GM23338 (cell line): ENCODE measurements around the gene TGFBRAP1.

ENCODE experiments used
- CREB1 ChIP-seq: fragments of 250-450 bp; sonication (Bioruptor Pico); IDR thresholded peaks from 2 replicates; pipeline ENCODE4 v1.5.0; 2020; ENCODE audit warnings: low read depth, mild to moderate bottlenecking, moderate library complexity
- EZH2 ChIP-seq: fragments of 200-600 bp; sonication (generic); IDR thresholded peaks from one replicate; pipeline ENCODE4 v1.8.0; 2017; ENCODE audit warnings: antibody characterized with exemption, mild to moderate bottlenecking, low read depth; ENCODE audit not compliant: unreplicated experiment
- EZH2phosphoT487 ChIP-seq: fragments of 200-600 bp; sonication (generic); IDR thresholded peaks from one replicate; pipeline ENCODE4 v1.8.1; 2018; ENCODE audit warnings: antibody characterized with exemption; ENCODE audit not compliant: unreplicated experiment
- JUNB ChIP-seq: IDR thresholded peaks from one replicate; pipeline ENCODE4 v1.6.1; 2016; ENCODE audit warnings: antibody characterized with exemption; ENCODE audit not compliant: unreplicated experiment
- NANOG ChIP-seq: IDR thresholded peaks from 2 replicates; pipeline ENCODE4 v1.6.1; 2016; ENCODE audit warnings: antibody characterized with exemption, borderline replicate concordance
- POLR2AphosphoS5 ChIP-seq: IDR thresholded peaks from 2 replicates; pipeline ENCODE4 v1.6.1; 2016; ENCODE audit warnings: antibody characterized with exemption, low read depth
- STAT1 ChIP-seq: IDR thresholded peaks from one replicate; pipeline ENCODE4 v1.6.1; 2016; ENCODE audit warnings: antibody characterized with exemption; ENCODE audit not compliant: unreplicated experiment
- ZNF114 ChIP-seq: fragments of 250-450 bp; sonication (Bioruptor Pico); IDR thresholded peaks from 2 replicates; pipeline ENCODE4 v1.5.0; 2020; ENCODE audit warnings: mild to moderate bottlenecking, moderate library complexity
- TF ChIP-seq, protein P1 (sequence below), 2 experiments: fragments of 200-600 bp in 1 of 2; sonication (generic) in 1 of 2; conservative IDR thresholded peaks; 2 replicates each; pipeline versions ENCODE4 v1.5.1 to v1.6.1; 2016 to 2017; ENCODE audit warnings: antibody characterized with exemption in 2 of 2, low read depth in 2 of 2, mild to moderate bottlenecking in 2 of 2, moderate library complexity in 1 of 2
- TF ChIP-seq, protein P2 (sequence below): IDR thresholded peaks from 2 replicates; pipeline ENCODE4 v1.6.1; 2016; ENCODE audit warnings: antibody characterized with exemption
- TF ChIP-seq, protein P3 (sequence below): IDR thresholded peaks from one replicate; pipeline ENCODE4 v1.6.1; 2018; ENCODE audit warnings: antibody characterized with exemption; ENCODE audit not compliant: unreplicated experiment
- TF ChIP-seq, protein P4 (sequence below): fragments of 250-450 bp; sonication (Bioruptor Pico); IDR thresholded peaks from 2 replicates; pipeline ENCODE4 v1.5.0; 2020; ENCODE audit warnings: mild to moderate bottlenecking, moderate library complexity

DNA sequence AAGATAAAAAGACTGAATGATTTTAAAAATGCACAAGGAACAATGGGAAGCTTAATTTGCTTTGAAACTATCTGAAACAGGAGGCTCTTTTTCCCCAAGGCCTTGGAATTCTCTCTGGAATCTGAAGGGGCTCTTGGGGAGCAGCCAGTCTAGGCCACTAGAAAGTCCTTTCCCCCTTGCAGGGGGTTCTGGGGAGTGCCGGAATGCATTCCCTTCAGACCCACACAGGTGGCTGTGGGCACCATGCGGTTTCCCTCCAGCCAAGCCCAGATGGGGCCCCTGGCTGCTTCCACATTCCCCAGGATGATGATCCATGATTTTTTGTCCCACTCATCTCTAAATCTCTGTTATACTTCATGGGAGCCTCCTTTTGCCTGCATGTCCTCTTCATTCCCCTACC, 77.3 kb downstream of the TGFBRAP1 start:
- TF ChIP-seq, protein P1, sequence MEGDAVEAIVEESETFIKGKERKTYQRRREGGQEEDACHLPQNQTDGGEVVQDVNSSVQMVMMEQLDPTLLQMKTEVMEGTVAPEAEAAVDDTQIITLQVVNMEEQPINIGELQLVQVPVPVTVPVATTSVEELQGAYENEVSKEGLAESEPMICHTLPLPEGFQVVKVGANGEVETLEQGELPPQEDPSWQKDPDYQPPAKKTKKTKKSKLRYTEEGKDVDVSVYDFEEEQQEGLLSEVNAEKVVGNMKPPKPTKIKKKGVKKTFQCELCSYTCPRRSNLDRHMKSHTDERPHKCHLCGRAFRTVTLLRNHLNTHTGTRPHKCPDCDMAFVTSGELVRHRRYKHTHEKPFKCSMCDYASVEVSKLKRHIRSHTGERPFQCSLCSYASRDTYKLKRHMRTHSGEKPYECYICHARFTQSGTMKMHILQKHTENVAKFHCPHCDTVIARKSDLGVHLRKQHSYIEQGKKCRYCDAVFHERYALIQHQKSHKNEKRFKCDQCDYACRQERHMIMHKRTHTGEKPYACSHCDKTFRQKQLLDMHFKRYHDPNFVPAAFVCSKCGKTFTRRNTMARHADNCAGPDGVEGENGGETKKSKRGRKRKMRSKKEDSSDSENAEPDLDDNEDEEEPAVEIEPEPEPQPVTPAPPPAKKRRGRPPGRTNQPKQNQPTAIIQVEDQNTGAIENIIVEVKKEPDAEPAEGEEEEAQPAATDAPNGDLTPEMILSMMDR (conservative IDR thresholded peaks at IDR 0.05; ENCODE audit: low read depth in 2 of 2): no peak
- no peak for TF ChIP-seq POLR2AphosphoS5
- TF ChIP-seq EZH2: no peak
- no peak for TF ChIP-seq EZH2phosphoT487
- TF ChIP-seq ZNF114: no peak
- no peak for TF ChIP-seq NANOG
- no peak for TF ChIP-seq STAT1
- TF ChIP-seq, protein P2, sequence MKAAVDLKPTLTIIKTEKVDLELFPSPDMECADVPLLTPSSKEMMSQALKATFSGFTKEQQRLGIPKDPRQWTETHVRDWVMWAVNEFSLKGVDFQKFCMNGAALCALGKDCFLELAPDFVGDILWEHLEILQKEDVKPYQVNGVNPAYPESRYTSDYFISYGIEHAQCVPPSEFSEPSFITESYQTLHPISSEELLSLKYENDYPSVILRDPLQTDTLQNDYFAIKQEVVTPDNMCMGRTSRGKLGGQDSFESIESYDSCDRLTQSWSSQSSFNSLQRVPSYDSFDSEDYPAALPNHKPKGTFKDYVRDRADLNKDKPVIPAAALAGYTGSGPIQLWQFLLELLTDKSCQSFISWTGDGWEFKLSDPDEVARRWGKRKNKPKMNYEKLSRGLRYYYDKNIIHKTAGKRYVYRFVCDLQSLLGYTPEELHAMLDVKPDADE: no peak
- no peak for TF ChIP-seq CREB1
- TF ChIP-seq JUNB: no peak
- TF ChIP-seq, protein P3, sequence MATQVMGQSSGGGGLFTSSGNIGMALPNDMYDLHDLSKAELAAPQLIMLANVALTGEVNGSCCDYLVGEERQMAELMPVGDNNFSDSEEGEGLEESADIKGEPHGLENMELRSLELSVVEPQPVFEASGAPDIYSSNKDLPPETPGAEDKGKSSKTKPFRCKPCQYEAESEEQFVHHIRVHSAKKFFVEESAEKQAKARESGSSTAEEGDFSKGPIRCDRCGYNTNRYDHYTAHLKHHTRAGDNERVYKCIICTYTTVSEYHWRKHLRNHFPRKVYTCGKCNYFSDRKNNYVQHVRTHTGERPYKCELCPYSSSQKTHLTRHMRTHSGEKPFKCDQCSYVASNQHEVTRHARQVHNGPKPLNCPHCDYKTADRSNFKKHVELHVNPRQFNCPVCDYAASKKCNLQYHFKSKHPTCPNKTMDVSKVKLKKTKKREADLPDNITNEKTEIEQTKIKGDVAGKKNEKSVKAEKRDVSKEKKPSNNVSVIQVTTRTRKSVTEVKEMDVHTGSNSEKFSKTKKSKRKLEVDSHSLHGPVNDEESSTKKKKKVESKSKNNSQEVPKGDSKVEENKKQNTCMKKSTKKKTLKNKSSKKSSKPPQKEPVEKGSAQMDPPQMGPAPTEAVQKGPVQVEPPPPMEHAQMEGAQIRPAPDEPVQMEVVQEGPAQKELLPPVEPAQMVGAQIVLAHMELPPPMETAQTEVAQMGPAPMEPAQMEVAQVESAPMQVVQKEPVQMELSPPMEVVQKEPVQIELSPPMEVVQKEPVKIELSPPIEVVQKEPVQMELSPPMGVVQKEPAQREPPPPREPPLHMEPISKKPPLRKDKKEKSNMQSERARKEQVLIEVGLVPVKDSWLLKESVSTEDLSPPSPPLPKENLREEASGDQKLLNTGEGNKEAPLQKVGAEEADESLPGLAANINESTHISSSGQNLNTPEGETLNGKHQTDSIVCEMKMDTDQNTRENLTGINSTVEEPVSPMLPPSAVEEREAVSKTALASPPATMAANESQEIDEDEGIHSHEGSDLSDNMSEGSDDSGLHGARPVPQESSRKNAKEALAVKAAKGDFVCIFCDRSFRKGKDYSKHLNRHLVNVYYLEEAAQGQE: no peak
- TF ChIP-seq, protein P4, sequence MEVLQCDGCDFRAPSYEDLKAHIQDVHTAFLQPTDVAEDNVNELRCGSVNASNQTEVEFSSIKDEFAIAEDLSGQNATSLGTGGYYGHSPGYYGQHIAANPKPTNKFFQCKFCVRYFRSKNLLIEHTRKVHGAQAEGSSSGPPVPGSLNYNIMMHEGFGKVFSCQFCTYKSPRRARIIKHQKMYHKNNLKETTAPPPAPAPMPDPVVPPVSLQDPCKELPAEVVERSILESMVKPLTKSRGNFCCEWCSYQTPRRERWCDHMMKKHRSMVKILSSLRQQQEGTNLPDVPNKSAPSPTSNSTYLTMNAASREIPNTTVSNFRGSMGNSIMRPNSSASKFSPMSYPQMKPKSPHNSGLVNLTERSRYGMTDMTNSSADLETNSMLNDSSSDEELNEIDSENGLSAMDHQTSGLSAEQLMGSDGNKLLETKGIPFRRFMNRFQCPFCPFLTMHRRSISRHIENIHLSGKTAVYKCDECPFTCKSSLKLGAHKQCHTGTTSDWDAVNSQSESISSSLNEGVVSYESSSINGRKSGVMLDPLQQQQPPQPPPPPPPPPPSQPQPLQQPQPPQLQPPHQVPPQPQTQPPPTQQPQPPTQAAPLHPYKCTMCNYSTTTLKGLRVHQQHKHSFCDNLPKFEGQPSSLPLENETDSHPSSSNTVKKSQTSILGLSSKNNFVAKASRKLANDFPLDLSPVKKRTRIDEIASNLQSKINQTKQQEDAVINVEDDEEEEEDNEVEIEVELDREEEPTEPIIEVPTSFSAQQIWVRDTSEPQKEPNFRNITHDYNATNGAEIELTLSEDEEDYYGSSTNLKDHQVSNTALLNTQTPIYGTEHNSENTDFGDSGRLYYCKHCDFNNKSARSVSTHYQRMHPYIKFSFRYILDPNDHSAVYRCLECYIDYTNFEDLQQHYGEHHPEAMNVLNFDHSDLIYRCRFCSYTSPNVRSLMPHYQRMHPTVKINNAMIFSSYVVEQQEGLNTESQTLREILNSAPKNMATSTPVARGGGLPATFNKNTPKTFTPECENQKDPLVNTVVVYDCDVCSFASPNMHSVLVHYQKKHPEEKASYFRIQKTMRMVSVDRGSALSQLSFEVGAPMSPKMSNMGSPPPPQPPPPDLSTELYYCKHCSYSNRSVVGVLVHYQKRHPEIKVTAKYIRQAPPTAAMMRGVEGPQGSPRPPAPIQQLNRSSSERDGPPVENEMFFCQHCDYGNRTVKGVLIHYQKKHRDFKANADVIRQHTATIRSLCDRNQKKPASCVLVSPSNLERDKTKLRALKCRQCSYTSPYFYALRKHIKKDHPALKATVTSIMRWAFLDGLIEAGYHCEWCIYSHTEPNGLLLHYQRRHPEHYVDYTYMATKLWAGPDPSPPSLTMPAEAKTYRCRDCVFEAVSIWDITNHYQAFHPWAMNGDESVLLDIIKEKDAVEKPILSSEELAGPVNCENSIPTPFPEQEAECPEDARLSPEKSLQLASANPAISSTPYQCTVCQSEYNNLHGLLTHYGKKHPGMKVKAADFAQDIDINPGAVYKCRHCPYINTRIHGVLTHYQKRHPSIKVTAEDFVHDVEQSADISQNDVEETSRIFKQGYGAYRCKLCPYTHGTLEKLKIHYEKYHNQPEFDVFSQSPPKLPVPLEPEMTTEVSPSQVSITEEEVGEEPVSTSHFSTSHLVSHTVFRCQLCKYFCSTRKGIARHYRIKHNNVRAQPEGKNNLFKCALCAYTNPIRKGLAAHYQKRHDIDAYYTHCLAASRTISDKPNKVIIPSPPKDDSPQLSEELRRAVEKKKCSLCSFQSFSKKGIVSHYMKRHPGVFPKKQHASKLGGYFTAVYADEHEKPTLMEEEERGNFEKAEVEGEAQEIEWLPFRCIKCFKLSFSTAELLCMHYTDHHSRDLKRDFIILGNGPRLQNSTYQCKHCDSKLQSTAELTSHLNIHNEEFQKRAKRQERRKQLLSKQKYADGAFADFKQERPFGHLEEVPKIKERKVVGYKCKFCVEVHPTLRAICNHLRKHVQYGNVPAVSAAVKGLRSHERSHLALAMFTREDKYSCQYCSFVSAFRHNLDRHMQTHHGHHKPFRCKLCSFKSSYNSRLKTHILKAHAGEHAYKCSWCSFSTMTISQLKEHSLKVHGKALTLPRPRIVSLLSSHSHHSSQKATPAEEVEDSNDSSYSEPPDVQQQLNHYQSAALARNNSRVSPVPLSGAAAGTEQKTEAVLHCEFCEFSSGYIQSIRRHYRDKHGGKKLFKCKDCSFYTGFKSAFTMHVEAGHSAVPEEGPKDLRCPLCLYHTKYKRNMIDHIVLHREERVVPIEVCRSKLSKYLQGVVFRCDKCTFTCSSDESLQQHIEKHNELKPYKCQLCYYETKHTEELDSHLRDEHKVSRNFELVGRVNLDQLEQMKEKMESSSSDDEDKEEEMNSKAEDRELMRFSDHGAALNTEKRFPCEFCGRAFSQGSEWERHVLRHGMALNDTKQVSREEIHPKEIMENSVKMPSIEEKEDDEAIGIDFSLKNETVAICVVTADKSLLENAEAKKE (CRISPR knock-in tag): no peak
